HG02884 (cell line): ENCODE measurements around the gene XIRP2.
"Not testable (repeated sequence)": the region's sequence is repeated elsewhere in the genome, so short reads cannot be mapped to it uniquely, and the experiment has no call there.

ENCODE experiments used
- ATAC-seq: cut with Tn5 transposase; IDR thresholded peaks from one replicate; pipeline ENCODE4 v1.9.1; 2021; ENCODE audit warnings: mild to moderate bottlenecking, moderate library complexity; ENCODE audit not compliant: unreplicated experiment

Gene XIRP2

GRCh38 chr2:167187978-167188967, 300.0 kb downstream of the XIRP2 start:
- ATAC-seq = no peak

- no peak for ATAC-seq
Measured at GRCh38 chr2:167190053-167190452, 301.8 kb downstream of the XIRP2 start.

- ATAC-seq = no peak
Measured at GRCh38 chr2:167191588-167191987, 303.3 kb downstream of the XIRP2 start.

GRCh38 chr2:167192833-167193232, 304.6 kb downstream of the XIRP2 start:
- no peak for ATAC-seq

- no peak for ATAC-seq
Measured at GRCh38 chr2:167196461-167197252, 308.4 kb downstream of the XIRP2 start.

GRCh38 chr2:167198009-167198408, 309.7 kb downstream of the XIRP2 start:
- ATAC-seq = no peak

GRCh38 chr2:167198576-167198975, 310.3 kb downstream of the XIRP2 start:
- ATAC-seq = no peak

- no peak for ATAC-seq
Measured at GRCh38 chr2:167200019-167200418, 311.7 kb downstream of the XIRP2 start.

GRCh38 chr2:167209784-167210183, 321.5 kb downstream of the XIRP2 start:
- no peak for ATAC-seq

- peak; percentile 90 for ATAC-seq
Measured at GRCh38 chr2:167212014-167212648, 323.9 kb downstream of the XIRP2 start.

GRCh38 chr2:167215595-167215994, 327.3 kb downstream of the XIRP2 start:
- no peak for ATAC-seq

- no peak for ATAC-seq
Measured at GRCh38 chr2:167237478-167237877, 349.2 kb downstream of the XIRP2 start.

- ATAC-seq = no peak
Measured at GRCh38 chr2:167240671-167241070, 352.4 kb downstream of the XIRP2 start.

- no peak for ATAC-seq
Measured at GRCh38 chr2:167249197-167249596, 360.9 kb downstream of the XIRP2 start.

- no peak for ATAC-seq
Measured at GRCh38 chr2:167253025-167253424, 364.7 kb downstream of the XIRP2 start.

- ATAC-seq = no peak
Measured at GRCh38 chr2:167254721-167255120, 366.4 kb downstream of the XIRP2 start.

- ATAC-seq = no peak
Measured at GRCh38 chr2:167258712-167259111, 370.4 kb downstream of the XIRP2 start.

- ATAC-seq = no peak
Measured at GRCh38 chr2:167264380-167264779, 376.1 kb downstream of the XIRP2 start.

- ATAC-seq = no peak
Measured at GRCh38 chr2:167265004-167265403, 376.7 kb downstream of the XIRP2 start.

- ATAC-seq = no peak
Measured at GRCh38 chr2:167265722-167266121, 377.4 kb downstream of the XIRP2 start.

GRCh38 chr2:167268245-167268644, 380.0 kb downstream of the XIRP2 start:
- ATAC-seq = not testable (repeated sequence)
